SU-DHL-6 (cell line): ENCODE measurements around the gene CDC42EP3.

Experiments used
- H2AFZ ChIP-seq: fragments of 200-600 bp; sonication (generic); 2 replicates; pipeline ENCODE4 v1.6.1; 2014; ENCODE audit warnings: low read depth, mild to moderate bottlenecking, moderate library complexity, mixed read lengths, antibody characterized with exemption, low read length; ENCODE audit not compliant: severe bottlenecking
- H3F3A ChIP-seq: fragments of 200-600 bp; shearing (Covaris generic); 2 replicates; pipeline ENCODE4 v1.6.0; 2016; ENCODE audit warnings: antibody characterized with exemption, mild to moderate bottlenecking; ENCODE audit not compliant: insufficient read depth
- H3K27ac ChIP-seq: fragments of 200-600 bp; sonication (generic); 2 replicates; pipeline ENCODE4 v1.5.1; 2016; ENCODE audit warnings: low read depth, mild to moderate bottlenecking, low read length, moderate library complexity, mixed read lengths
- H3K27me3 ChIP-seq: fragments of 200-600 bp; sonication (generic), shearing (Covaris generic); 2 replicates; pipeline ENCODE4 v1.6.0; 2014; ENCODE audit warnings: mild to moderate bottlenecking, low read length
- H3K36me3 ChIP-seq: fragments of 200-600 bp; sonication (generic); 2 replicates; pipeline ENCODE4 v1.6.1; 2014; ENCODE audit warnings: mild to moderate bottlenecking, low read length, mixed read lengths
- H3K4me2 ChIP-seq: fragments of 300-600, 200-600 bp; shearing (Covaris generic), sonication (generic); 2 replicates; pipeline ENCODE4 v1.6.0; 2014; ENCODE audit warnings: low read length, low read depth, mild to moderate bottlenecking; ENCODE audit not compliant: poor library complexity, severe bottlenecking
- H3K4me3 ChIP-seq: fragments of 200-600 bp; sonication (generic); 2 replicates; pipeline ENCODE4 v1.5.1; 2014; ENCODE audit warnings: antibody characterized with exemption, low read length, mild to moderate bottlenecking, mixed read lengths; ENCODE audit not compliant: insufficient read depth, poor library complexity, severe bottlenecking
- H3K79me2 ChIP-seq: fragments of 200-600 bp; sonication (generic); 2 replicates; pipeline ENCODE4 v1.6.1; 2014; ENCODE audit warnings: mild to moderate bottlenecking, low read length, moderate library complexity; ENCODE audit not compliant: insufficient read depth
- H3K9ac ChIP-seq: fragments of 200-600 bp; sonication (generic); 2 replicates; pipeline ENCODE4 v1.7.0; 2014; ENCODE audit warnings: mild to moderate bottlenecking, low read length
- H3K9me2 ChIP-seq: fragments of 200-600 bp; sonication (generic); replicated peaks from 2 replicates; pipeline ENCODE4 v1.6.1; 2014; ENCODE audit warnings: low read length; ENCODE audit not compliant: insufficient read depth
- H3K9me3 ChIP-seq: fragments of 200-600 bp; sonication (generic); 2 replicates; pipeline ENCODE4 v1.6.1; 2014; ENCODE audit warnings: low read length, mixed read lengths; ENCODE audit not compliant: insufficient read depth
- H4K20me1 ChIP-seq: fragments of 200-600 bp; sonication (generic); 2 replicates; pipeline ENCODE4 v1.6.1; 2014; ENCODE audit warnings: low read depth, mild to moderate bottlenecking, antibody characterized with exemption, low read length, moderate library complexity, mixed read lengths
- EZH2phosphoT487 ChIP-seq: fragments of 200-600 bp; sonication (generic), shearing (Covaris generic); conservative IDR thresholded peaks from 2 replicates; pipeline ENCODE4 v1.6.1; 2018; ENCODE audit warnings: mild to moderate bottlenecking, antibody characterized with exemption, low read length, moderate library complexity, mixed read lengths
- TF ChIP-seq, protein P1 (sequence below): fragments of 200-600 bp; sonication (generic); IDR thresholded peaks from one replicate; pipeline ENCODE4 v1.5.1; 2017; ENCODE audit warnings: antibody characterized with exemption, mild to moderate bottlenecking, low read length, moderate library complexity; ENCODE audit not compliant: insufficient read depth, poor library complexity, severe bottlenecking

Gene CDC42EP3

DNA sequence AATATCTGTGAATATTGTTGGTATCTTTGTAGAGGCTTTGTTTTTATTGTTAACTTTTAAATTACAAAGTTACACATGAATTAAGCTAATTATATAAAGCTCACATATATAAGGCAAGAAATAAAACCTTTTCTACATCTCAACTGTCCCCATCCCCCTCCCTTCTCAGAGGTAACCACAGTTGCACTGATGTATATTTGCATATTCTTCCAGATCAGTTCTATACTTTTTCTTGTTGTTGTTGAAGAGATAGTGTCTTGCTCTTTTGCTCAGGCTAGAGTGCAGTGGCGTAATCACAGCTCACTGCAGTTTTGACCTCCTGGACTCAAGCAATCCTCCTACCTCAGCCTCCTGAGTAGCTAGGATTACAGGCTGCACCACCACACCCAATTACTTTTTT lies 36.0 kb upstream of the CDC42EP3 start:
- Histone ChIP-seq H3F3A (no peaks in the 10 kb centered on the region), H3K9me2 (no peaks in the 10 kb centered on the region), H3K27me3 (no peaks in the 10 kb centered on the region), H3K79me2 (no peaks in the 10 kb centered on the region), H3K4me2 (no peak overlapping the region), H2AFZ (no peak overlapping the region), H3K9ac (no peak overlapping the region), H3K27ac (no peak overlapping the region), H3K4me3 (no peak overlapping the region), H4K20me1 (no peaks in the 10 kb centered on the region), H3K9me3 (no peaks in the 10 kb centered on the region), H3K36me3 (no peaks in the 10 kb centered on the region)
- TF ChIP-seq EZH2phosphoT487 = no peak
- TF ChIP-seq, protein P1, sequence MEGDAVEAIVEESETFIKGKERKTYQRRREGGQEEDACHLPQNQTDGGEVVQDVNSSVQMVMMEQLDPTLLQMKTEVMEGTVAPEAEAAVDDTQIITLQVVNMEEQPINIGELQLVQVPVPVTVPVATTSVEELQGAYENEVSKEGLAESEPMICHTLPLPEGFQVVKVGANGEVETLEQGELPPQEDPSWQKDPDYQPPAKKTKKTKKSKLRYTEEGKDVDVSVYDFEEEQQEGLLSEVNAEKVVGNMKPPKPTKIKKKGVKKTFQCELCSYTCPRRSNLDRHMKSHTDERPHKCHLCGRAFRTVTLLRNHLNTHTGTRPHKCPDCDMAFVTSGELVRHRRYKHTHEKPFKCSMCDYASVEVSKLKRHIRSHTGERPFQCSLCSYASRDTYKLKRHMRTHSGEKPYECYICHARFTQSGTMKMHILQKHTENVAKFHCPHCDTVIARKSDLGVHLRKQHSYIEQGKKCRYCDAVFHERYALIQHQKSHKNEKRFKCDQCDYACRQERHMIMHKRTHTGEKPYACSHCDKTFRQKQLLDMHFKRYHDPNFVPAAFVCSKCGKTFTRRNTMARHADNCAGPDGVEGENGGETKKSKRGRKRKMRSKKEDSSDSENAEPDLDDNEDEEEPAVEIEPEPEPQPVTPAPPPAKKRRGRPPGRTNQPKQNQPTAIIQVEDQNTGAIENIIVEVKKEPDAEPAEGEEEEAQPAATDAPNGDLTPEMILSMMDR = no peak

DNA sequence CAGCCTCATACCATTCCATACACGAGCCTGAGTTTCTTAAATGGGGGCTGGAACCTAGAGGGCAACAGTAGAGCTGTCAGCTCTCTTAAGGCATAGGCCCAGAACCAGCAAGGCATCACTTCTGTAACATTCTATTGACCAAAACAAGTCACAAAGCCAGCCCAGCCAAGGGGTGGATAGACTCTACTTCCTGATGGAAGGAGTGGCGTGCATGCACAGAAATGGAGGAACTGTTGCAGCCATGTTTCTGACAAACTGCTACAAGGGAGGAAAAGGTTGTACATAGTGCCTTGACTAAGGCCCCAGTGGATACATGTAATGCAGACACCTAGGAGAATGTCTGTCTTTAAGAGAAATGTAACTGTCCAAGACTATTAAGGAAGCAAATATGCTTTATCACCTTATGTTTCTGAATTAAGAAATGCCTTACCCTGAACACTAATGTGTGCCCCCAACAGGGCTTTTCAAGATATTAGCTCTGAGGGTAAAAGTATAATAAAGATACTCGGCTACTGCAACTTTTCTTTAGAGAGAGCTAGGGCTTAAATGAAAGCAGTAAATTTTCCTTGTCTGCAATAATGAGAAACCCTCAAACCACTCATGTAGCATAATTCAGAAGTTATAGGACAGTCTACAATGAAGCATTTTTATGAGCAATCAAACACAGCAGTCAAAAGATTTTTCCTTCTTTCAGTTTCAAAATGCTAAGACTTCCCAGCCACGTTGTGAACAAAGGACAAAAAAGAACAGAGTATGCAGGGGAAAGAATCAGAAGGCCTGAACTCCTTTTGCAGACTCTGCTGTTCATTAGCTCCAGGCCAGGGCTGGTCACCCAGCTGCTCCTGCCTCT lies 35.1 kb upstream of the CDC42EP3 start:
- no peak overlapping the region for H2AFZ ChIP-seq
- H3K36me3 ChIP-seq = no peaks in the 10 kb centered on the region
- H3K79me2 ChIP-seq = no peaks in the 10 kb centered on the region
- no peaks in the 10 kb centered on the region for H3K9me2 ChIP-seq
- no peaks in the 10 kb centered on the region for H3K27me3 ChIP-seq
- no peak overlapping the region for H3K9ac ChIP-seq
- H3K9me3 ChIP-seq = no peaks in the 10 kb centered on the region
- no peak overlapping the region for H3K4me2 ChIP-seq
- H4K20me1 ChIP-seq = no peaks in the 10 kb centered on the region
- no peak overlapping the region for H3K4me3 ChIP-seq
- no peak overlapping the region for H3K27ac ChIP-seq
- H3F3A ChIP-seq = no peaks in the 10 kb centered on the region
- no peak for TF ChIP-seq EZH2phosphoT487
- TF ChIP-seq, protein P1 = no peak

DNA sequence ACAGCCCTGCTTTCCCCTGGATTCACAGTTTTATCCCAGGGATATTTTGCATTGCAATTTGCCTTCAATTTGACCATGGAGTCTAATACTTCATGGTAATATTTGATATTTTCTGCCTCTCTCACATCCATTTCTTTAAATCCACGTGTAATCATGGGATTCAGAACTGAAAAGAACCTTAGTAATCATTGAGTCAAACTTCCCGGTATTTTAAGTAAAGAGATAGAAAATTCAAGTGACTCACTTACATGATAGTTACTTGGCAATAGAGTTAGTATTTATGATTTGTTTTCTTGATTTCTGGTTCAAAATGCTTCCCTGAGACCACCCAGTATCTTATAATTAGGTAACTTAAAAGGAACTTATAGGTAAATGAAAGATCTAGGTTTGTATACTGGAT lies 33.7 kb upstream of the CDC42EP3 start:
- H3K27me3 ChIP-seq = no peaks in the 10 kb centered on the region
- H3K4me3 ChIP-seq = no peak overlapping the region
- H3K27ac ChIP-seq = no peak overlapping the region
- no peaks in the 10 kb centered on the region for H3K9me2 ChIP-seq
- TF ChIP-seq, protein P1 = no peak
- TF ChIP-seq EZH2phosphoT487 = no peak
- no peaks in the 10 kb centered on the region for H4K20me1 ChIP-seq
- H3K79me2 ChIP-seq = no peaks in the 10 kb centered on the region
- no peak overlapping the region for H3K9ac ChIP-seq
- no peaks in the 10 kb centered on the region for H3K36me3 ChIP-seq
- H3F3A ChIP-seq = no peaks in the 10 kb centered on the region
- H3K9me3 ChIP-seq = no peaks in the 10 kb centered on the region
- no peak overlapping the region for H2AFZ ChIP-seq
- no peak overlapping the region for H3K4me2 ChIP-seq
